H1 (cell line): ENCODE data around the gene CBLN3. TPM values are rescaled to one million over a fixed set of nuclear protein-coding genes. Genes with fewer than 3 reads are reported as not detected.

Source experiments
- CREB1 ChIP-seq: IDR thresholded peaks from 2 replicates; pipeline ENCODE4 v1.6.1; 2012; ENCODE audit warnings: inconsistent platforms
- KDM4A ChIP-seq: IDR thresholded peaks from one replicate; pipeline ENCODE4 v1.7.1; 2012; ENCODE audit warnings: low read depth, mild to moderate bottlenecking, moderate library complexity, low read length, inconsistent platforms; ENCODE audit not compliant: severe bottlenecking
- RNF2 ChIP-seq: fragments of 200-900, 300-1000 bp; sonication (generic); IDR thresholded peaks from 2 replicates; pipeline ENCODE4 v1.7.1; 2016; ENCODE audit warnings: borderline replicate concordance, low read depth, mild to moderate bottlenecking, antibody characterized with exemption, low read length; ENCODE audit not compliant: poor library complexity, severe bottlenecking; ENCODE audit errors: missing control alignments
- SP4 ChIP-seq: IDR thresholded peaks from 2 replicates; pipeline ENCODE4 v1.6.1; 2012; ENCODE audit warnings: low read length, inconsistent platforms
- polyA plus RNA-seq, 7 experiments: library from polyadenylated mRNA; depleted of rRNA in 3 of 7; stranded (reverse) in 5 of 7; unstranded in 2 of 7; fragments of >200 nt in 5 of 7; fragments of 200-250 nt in 2 of 7; gene quantifications; 1 replicate in 5 of 7; 2 replicates in 1 of 7; 4 replicates in 1 of 7; pipeline versions ENCODE4 v1.2.1 to v1.2.3, GENCODE V29; 2011 to 2013; ENCODE audit warnings: missing spikeins in 2 of 7, mixed read lengths in 2 of 7
- total RNA-seq: library from RNA; stranded (reverse); fragmentation: NEBNext Ultra II Directional; extraction: Animal tissue kit (Norgen Biotek cat#: 25700); gene quantifications from 2 replicates; pipeline ENCODE4 v1.2.1, GENCODE V29; 2021
- TF ChIP-seq, protein P1 (sequence below): fragments of 300-600 bp; sonication (generic); IDR thresholded peaks from 2 replicates; pipeline ENCODE4 v1.7.1; 2012; ENCODE audit warnings: low read length, moderate library complexity, mild to moderate bottlenecking, inconsistent platforms; ENCODE audit not compliant: insufficient replicate concordance
- TF ChIP-seq, protein P2 (sequence below): IDR thresholded peaks from 2 replicates; pipeline ENCODE4 v1.6.1; 2012; ENCODE audit warnings: inconsistent platforms

Gene CBLN3
- total and polyA plus RNA-seq, 2 of the 8 experiments (the other 6 are each of a cell fraction or from before 2014, with no cell fraction given) = 0.54 to 1.00 TPM

DNA sequence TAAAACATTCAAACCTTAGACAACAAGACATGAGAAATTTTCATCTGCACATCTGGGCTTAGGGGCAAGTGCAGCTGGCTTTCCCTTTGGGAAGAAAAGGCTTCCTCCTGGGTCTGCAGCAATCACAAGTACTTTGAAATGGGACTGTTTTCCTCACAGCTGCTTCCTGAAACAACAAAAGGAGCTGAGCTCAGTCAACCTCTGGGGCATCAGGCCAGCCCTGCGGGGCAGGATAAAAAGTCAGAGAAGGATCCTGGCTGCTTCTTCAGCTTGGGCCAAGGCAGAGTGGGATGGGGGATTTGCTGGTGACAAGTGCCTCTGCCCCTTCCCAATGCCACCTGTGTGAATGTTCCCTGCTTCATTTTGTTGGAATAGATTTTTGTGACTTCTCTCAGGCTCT lies 29.3 kb upstream of the CBLN3 start (continued):
- TF ChIP-seq, protein P1, sequence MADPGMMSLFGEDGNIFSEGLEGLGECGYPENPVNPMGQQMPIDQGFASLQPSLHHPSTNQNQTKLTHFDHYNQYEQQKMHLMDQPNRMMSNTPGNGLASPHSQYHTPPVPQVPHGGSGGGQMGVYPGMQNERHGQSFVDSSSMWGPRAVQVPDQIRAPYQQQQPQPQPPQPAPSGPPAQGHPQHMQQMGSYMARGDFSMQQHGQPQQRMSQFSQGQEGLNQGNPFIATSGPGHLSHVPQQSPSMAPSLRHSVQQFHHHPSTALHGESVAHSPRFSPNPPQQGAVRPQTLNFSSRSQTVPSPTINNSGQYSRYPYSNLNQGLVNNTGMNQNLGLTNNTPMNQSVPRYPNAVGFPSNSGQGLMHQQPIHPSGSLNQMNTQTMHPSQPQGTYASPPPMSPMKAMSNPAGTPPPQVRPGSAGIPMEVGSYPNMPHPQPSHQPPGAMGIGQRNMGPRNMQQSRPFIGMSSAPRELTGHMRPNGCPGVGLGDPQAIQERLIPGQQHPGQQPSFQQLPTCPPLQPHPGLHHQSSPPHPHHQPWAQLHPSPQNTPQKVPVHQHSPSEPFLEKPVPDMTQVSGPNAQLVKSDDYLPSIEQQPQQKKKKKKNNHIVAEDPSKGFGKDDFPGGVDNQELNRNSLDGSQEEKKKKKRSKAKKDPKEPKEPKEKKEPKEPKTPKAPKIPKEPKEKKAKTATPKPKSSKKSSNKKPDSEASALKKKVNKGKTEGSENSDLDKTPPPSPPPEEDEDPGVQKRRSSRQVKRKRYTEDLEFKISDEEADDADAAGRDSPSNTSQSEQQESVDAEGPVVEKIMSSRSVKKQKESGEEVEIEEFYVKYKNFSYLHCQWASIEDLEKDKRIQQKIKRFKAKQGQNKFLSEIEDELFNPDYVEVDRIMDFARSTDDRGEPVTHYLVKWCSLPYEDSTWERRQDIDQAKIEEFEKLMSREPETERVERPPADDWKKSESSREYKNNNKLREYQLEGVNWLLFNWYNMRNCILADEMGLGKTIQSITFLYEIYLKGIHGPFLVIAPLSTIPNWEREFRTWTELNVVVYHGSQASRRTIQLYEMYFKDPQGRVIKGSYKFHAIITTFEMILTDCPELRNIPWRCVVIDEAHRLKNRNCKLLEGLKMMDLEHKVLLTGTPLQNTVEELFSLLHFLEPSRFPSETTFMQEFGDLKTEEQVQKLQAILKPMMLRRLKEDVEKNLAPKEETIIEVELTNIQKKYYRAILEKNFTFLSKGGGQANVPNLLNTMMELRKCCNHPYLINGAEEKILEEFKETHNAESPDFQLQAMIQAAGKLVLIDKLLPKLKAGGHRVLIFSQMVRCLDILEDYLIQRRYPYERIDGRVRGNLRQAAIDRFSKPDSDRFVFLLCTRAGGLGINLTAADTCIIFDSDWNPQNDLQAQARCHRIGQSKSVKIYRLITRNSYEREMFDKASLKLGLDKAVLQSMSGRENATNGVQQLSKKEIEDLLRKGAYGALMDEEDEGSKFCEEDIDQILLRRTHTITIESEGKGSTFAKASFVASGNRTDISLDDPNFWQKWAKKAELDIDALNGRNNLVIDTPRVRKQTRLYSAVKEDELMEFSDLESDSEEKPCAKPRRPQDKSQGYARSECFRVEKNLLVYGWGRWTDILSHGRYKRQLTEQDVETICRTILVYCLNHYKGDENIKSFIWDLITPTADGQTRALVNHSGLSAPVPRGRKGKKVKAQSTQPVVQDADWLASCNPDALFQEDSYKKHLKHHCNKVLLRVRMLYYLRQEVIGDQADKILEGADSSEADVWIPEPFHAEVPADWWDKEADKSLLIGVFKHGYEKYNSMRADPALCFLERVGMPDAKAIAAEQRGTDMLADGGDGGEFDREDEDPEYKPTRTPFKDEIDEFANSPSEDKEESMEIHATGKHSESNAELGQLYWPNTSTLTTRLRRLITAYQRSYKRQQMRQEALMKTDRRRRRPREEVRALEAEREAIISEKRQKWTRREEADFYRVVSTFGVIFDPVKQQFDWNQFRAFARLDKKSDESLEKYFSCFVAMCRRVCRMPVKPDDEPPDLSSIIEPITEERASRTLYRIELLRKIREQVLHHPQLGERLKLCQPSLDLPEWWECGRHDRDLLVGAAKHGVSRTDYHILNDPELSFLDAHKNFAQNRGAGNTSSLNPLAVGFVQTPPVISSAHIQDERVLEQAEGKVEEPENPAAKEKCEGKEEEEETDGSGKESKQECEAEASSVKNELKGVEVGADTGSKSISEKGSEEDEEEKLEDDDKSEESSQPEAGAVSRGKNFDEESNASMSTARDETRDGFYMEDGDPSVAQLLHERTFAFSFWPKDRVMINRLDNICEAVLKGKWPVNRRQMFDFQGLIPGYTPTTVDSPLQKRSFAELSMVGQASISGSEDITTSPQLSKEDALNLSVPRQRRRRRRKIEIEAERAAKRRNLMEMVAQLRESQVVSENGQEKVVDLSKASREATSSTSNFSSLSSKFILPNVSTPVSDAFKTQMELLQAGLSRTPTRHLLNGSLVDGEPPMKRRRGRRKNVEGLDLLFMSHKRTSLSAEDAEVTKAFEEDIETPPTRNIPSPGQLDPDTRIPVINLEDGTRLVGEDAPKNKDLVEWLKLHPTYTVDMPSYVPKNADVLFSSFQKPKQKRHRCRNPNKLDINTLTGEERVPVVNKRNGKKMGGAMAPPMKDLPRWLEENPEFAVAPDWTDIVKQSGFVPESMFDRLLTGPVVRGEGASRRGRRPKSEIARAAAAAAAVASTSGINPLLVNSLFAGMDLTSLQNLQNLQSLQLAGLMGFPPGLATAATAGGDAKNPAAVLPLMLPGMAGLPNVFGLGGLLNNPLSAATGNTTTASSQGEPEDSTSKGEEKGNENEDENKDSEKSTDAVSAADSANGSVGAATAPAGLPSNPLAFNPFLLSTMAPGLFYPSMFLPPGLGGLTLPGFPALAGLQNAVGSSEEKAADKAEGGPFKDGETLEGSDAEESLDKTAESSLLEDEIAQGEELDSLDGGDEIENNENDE = no peak
- TF ChIP-seq, protein P2, sequence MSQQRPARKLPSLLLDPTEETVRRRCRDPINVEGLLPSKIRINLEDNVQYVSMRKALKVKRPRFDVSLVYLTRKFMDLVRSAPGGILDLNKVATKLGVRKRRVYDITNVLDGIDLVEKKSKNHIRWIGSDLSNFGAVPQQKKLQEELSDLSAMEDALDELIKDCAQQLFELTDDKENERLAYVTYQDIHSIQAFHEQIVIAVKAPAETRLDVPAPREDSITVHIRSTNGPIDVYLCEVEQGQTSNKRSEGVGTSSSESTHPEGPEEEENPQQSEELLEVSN = no peak
- TF ChIP-seq KDM4A (no peak), RNF2 (no peak), CREB1 (no peak), SP4 (no peak)
